CD4-positive, alpha-beta T cell (primary cell): ENCODE data around the gene ATP13A2. TPM values are rescaled to one million over a fixed set of nuclear protein-coding genes. Genes with fewer than 3 reads are reported as not detected.

Source experiments
- ATAC-seq: fragments of 200-7000 bp; cut with Tn5 transposase; one replicate; pipeline ENCODE4 v1.10.0; 2022; ENCODE audit warnings: mild to moderate bottlenecking; ENCODE audit not compliant: poor library complexity
- CTCF ChIA-PET: fragments of 350-600 bp; sonication (Branson Sonifier 250); formaldehyde crosslinking; loops from one replicate; lab custom pipeline; 2021; ENCODE audit warnings: antibody characterized with exemption, inconsistent platforms; lab: Charles Lee
- POLR2A ChIA-PET: fragments of 350-600 bp; sonication (Branson Sonifier 250); formaldehyde crosslinking; loops from one replicate; lab custom pipeline; 2021; ENCODE audit warnings: antibody characterized with exemption, inconsistent platforms; lab: Charles Lee
- DNase-seq, 14 experiments: peaks; one replicate each; pipeline ENCODE4 v3.0.0-alpha.2; 2013 to 2020; ENCODE audit warnings: mixed read lengths in 2 of 14
- H3K27ac ChIP-seq, 2 donors: one replicate each; pipeline versions ENCODE4 v1.5.1 to v1.7.0; 2013; ENCODE audit warnings: low read length in 2 of 2, low read depth in 1 of 2, mild to moderate bottlenecking in 1 of 2
- H3K27me3 ChIP-seq, 2 experiments: 1 replicate in 1 of 2; 2 replicates in 1 of 2; pipeline versions ENCODE4 v1.6.1 to v1.7.0; 2013; ENCODE audit warnings: low read length in 2 of 2, control low read depth in 1 of 2, mild to moderate bottlenecking in 1 of 2, moderate library complexity in 1 of 2; ENCODE audit not compliant: insufficient read depth in 2 of 2, control insufficient read depth in 1 of 2
- H3K36me3 ChIP-seq: one replicate; pipeline ENCODE4 v1.6.1; 2013; ENCODE audit warnings: low read length, control low read depth; ENCODE audit not compliant: insufficient read depth
- H3K4me1 ChIP-seq: one replicate; pipeline ENCODE4 v1.6.1; 2013; ENCODE audit warnings: low read length, control low read depth; ENCODE audit not compliant: insufficient read depth
- H3K4me3 ChIP-seq: one replicate; pipeline ENCODE4 v1.5.1; 2013; ENCODE audit warnings: mild to moderate bottlenecking, low read length, moderate library complexity
- H3K9me3 ChIP-seq, 2 experiments: 1 replicate in 1 of 2; 2 replicates in 1 of 2; pipeline versions ENCODE4 v1.6.1 to v1.7.0; 2013; ENCODE audit warnings: low read length in 2 of 2, mild to moderate bottlenecking in 2 of 2, control low read depth in 1 of 2, moderate library complexity in 1 of 2; ENCODE audit not compliant: control insufficient read depth in 1 of 2, insufficient read depth in 1 of 2
- H3K27ac Mint-ChIP-seq: one replicate; pipeline ENCODE4 v1.8.0; 2020; ENCODE audit warnings: mixed read lengths
- H3K27me3 Mint-ChIP-seq: one replicate; pipeline ENCODE4 v1.8.0; 2021; ENCODE audit warnings: mixed read lengths
- H3K36me3 Mint-ChIP-seq: one replicate; pipeline ENCODE4 v1.8.0; 2021; ENCODE audit warnings: low read depth, mixed read lengths
- H3K4me1 Mint-ChIP-seq: one replicate; pipeline ENCODE4 v1.8.0; 2021; ENCODE audit warnings: low read depth, mixed read lengths
- H3K4me3 Mint-ChIP-seq: one replicate; pipeline ENCODE4 v1.8.0; 2020; ENCODE audit warnings: mild to moderate bottlenecking, mixed read lengths
- H3K9me3 Mint-ChIP-seq: one replicate; pipeline ENCODE4 v1.8.0; 2020; ENCODE audit warnings: mixed read lengths
- CTCF ChIP-seq: fragments of 200-600 bp; IDR thresholded peaks from one replicate; pipeline ENCODE4 v1.8.0; 2022; ENCODE audit warnings: antibody characterized with exemption, mild to moderate bottlenecking
- intact Hi-C, 2 experiments: fragments of 100-400 bp; cut with DNase I in 1 of 2; cut with micrococcal nuclease in 1 of 2; formaldehyde crosslinking; loops; one replicate each; pipeline versions ENCODE4 v1.15.1 to v1.9.0; 2023 to 2025; cut with DNase I, micrococcal nuclease
- total RNA-seq, 174 experiments: library from RNA in 2 of 174; stranded (reverse) in 2 of 174; gene quantifications; one replicate each; pipeline ENCODE4 v1.2.3 and lab custom pipeline; 2021 to 2026

ATP13A2 gene
- total RNA-seq, 2 experiments from 2014 or later, result 27.0 to 30.6 TPM

DNA sequence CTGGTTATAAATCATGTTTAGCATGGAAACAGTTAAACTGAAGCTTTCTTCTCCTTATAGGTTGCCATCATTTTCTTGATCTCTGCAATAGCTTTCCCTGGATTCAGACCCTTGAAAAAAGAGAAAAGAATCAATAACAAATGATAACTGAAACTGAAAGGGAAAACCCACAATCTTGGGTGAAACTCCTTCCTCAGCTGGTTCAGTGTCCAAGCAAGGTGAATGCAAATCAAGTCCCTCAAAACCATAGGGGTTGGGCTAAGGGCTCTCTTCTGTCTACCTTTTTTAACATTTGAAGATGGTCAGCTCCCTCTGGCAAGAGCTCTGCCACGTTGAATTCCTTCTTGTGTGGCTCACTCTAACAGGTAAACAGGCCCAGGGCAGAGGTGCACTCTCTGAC is 7.1 kb upstream of the ATP13A2 start:
- H3K4me3 Mint-ChIP-seq, result no peak overlapping the region
- H3K9me3 ChIP-seq, result no peaks in the 10 kb centered on the region
- DNase-seq (no peak), ATAC-seq (no peak)
- no peak overlapping the region for H3K27ac Mint-ChIP-seq
- intact Hi-C loops, result no loop called here
- TF ChIP-seq CTCF, result no peak
- H3K27me3 ChIP-seq, result no peaks in the 10 kb centered on the region
- ChIA-PET CTCF (interaction anchor here (1.1 kb wide), 1 partner anchor 103 kb away, joined by 3 read pairs; no protein-coding TSS in a partner anchor), POLR2A (no interaction called here)
- no peaks in the 10 kb centered on the region for H3K4me1 ChIP-seq
- peaks cover 61% of the 10 kb centered on the region for H3K36me3 Mint-ChIP-seq
- H3K9me3 Mint-ChIP-seq, result no peaks in the 10 kb centered on the region
- no peak overlapping the region for H3K27ac ChIP-seq
- no peaks in the 10 kb centered on the region for H3K27me3 Mint-ChIP-seq
- H3K4me3 ChIP-seq, result no peak overlapping the region
- H3K4me1 Mint-ChIP-seq, result no peaks in the 10 kb centered on the region
- H3K36me3 ChIP-seq, result peaks cover 58% of the 10 kb centered on the region

DNA sequence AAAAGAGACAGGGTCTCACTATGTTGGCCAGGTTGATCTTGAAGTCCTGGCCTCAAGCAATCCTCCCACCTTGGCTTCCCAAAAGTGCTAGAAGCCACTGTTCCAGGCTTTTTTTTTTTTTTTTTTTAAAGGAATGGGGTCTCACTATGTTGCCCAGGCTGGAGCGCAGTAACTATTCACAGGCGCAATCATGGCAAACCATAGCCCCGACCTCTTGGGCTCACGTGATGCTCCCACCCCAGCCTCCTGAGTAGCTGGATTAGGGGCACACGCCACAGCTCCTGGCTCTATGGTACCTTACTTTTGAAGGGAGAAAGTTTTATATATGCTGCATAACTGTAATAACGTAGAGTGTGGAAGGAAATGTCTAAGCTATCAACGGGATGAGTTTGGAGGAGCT is 5.7 kb upstream of the ATP13A2 start:
- Histone ChIP-seq H3K36me3 (peaks cover 44% of the 10 kb centered on the region), H3K27me3 (no peaks in the 10 kb centered on the region), H3K4me3 (no peak overlapping the region), H3K27ac (no peak overlapping the region), H3K4me1 (peaks cover 2% of the 10 kb centered on the region), H3K9me3 (no peaks in the 10 kb centered on the region)
- no peaks in the 10 kb centered on the region for H3K27me3 Mint-ChIP-seq
- H3K27ac Mint-ChIP-seq, result no peak overlapping the region
- H3K4me3 Mint-ChIP-seq, result no peak overlapping the region
- H3K4me1 Mint-ChIP-seq, result no peaks in the 10 kb centered on the region
- CTCF ChIA-PET, result no interaction called here
- no peak for TF ChIP-seq CTCF
- peaks cover 47% of the 10 kb centered on the region for H3K36me3 Mint-ChIP-seq
- DNase-seq, result no peak
- POLR2A ChIA-PET, result no interaction called here
- H3K9me3 Mint-ChIP-seq, result no peaks in the 10 kb centered on the region
- ATAC-seq, result no peak
- intact Hi-C loops, result no loop called here

DNA sequence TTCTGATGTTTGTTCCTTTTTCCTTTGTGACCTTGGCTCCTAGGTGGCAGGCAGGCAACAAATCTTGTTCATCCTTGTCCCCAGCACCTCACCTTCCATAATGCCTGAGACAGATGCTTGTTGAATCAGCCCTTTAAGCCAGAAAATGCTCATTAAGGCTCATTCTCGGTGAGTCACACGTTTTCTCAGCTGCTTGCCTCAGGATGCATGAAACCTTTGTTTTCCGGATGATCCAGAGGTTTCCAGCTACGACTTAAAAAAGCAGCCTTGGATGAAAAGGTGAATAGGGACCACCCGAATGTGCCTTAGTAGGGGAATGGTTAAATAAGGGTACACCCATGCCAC is 4.6 kb upstream of the ATP13A2 start:
- CTCF ChIA-PET, result no interaction called here
- H3K36me3 Mint-ChIP-seq, result peaks cover 38% of the 10 kb centered on the region
- POLR2A ChIA-PET, result no interaction called here

More for the DNA sequence above, 4.6 kb upstream of the ATP13A2 start:
- Histone ChIP-seq H3K27me3 (no peaks in the 10 kb centered on the region), H3K4me1 (peaks cover 9% of the 10 kb centered on the region), H3K4me3 (no peak overlapping the region), H3K9me3 (no peaks in the 10 kb centered on the region), H3K27ac (no peak overlapping the region), H3K36me3 (peaks cover 33% of the 10 kb centered on the region)
- no peak overlapping the region for H3K4me3 Mint-ChIP-seq
- no peaks in the 10 kb centered on the region for H3K9me3 Mint-ChIP-seq
- H3K27me3 Mint-ChIP-seq, result no peaks in the 10 kb centered on the region
- DNase-seq (no peak), ATAC-seq (no peak)
- intact Hi-C loops, result no loop called here
- H3K27ac Mint-ChIP-seq, result no peak overlapping the region
- peaks cover 6% of the 10 kb centered on the region for H3K4me1 Mint-ChIP-seq
- no peak for TF ChIP-seq CTCF
